ENCODE results near the gene OVOL1.

The OVOL1 gene

GRCh38 chr11:65789230-65790103 lies 2.6 kb downstream of the OVOL1 start:
- no peak overlapping the region for H3K4me3 ChIP-seq (ENCODE audit: low read length)
- no peak for DNase-seq (ENCODE audit: low read depth, low spot score)

GRCh38 chr11:65790104-65790901 lies 3.4 kb downstream of the OVOL1 start:
- H3K4me3 ChIP-seq (ENCODE audit: low read length): no peak overlapping the region
- DNase-seq (ENCODE audit: low read depth, low spot score): no peak

- no peak for DNase-seq (ENCODE audit: low read depth, low spot score)
- no peak overlapping the region for H3K4me3 ChIP-seq (ENCODE audit: low read length)
Measured at GRCh38 chr11:65790902-65791650, 4.2 kb downstream of the OVOL1 start.

- DNase-seq (ENCODE audit: low read depth, low spot score): no peak
- no peak overlapping the region for H3K4me3 ChIP-seq (ENCODE audit: low read length)
Measured at GRCh38 chr11:65791719-65792213, 4.9 kb downstream of the OVOL1 start.

- no peak overlapping the region for H3K4me3 ChIP-seq (ENCODE audit: low read length)
- no peak for DNase-seq (ENCODE audit: low read depth, low spot score)
Measured at GRCh38 chr11:65792456-65792855, 5.6 kb downstream of the OVOL1 start.

GRCh38 chr11:65793144-65793581 lies 6.3 kb downstream of the OVOL1 start:
- DNase-seq (ENCODE audit: low read depth, low spot score): no peak
- no peak overlapping the region for H3K4me3 ChIP-seq (ENCODE audit: low read length)

- no peak for DNase-seq (ENCODE audit: low read depth, low spot score)
- no peak overlapping the region for H3K4me3 ChIP-seq (ENCODE audit: low read length)
Measured at GRCh38 chr11:65793625-65794400, 7.0 kb downstream of the OVOL1 start.

- no peak overlapping the region for H3K4me3 ChIP-seq (ENCODE audit: low read length)
- DNase-seq (ENCODE audit: low read depth, low spot score): no peak
Measured at GRCh38 chr11:65794570-65795510, 8.0 kb downstream of the OVOL1 start.

GRCh38 chr11:65796726-65797601 lies 10.1 kb downstream of the OVOL1 start:
- DNase-seq (ENCODE audit: low read depth, low spot score): no peak
- no peak overlapping the region for H3K4me3 ChIP-seq (ENCODE audit: low read length)

GRCh38 chr11:65797711-65798110 lies 10.8 kb downstream of the OVOL1 start:
- H3K4me3 ChIP-seq (ENCODE audit: low read length): no peak overlapping the region
- no peak for DNase-seq (ENCODE audit: low read depth, low spot score)

- DNase-seq (ENCODE audit: low read depth, low spot score): no peak
- no peak overlapping the region for H3K4me3 ChIP-seq (ENCODE audit: low read length)
Measured at GRCh38 chr11:65798882-65799281, 12.0 kb downstream of the OVOL1 start.

- no peak overlapping the region for H3K4me3 ChIP-seq (ENCODE audit: low read length)
- DNase-seq (ENCODE audit: low read depth, low spot score): no peak
Measured at GRCh38 chr11:65801153-65801987, 14.5 kb downstream of the OVOL1 start.

GRCh38 chr11:65802841-65803240 lies 16.0 kb downstream of the OVOL1 start:
- no peak overlapping the region for H3K4me3 ChIP-seq (ENCODE audit: low read length)
- DNase-seq (ENCODE audit: low read depth, low spot score): no peak

GRCh38 chr11:65803797-65804492 lies 17.1 kb downstream of the OVOL1 start:
- DNase-seq (ENCODE audit: low read depth, low spot score): no peak
- no peak overlapping the region for H3K4me3 ChIP-seq (ENCODE audit: low read length)

GRCh38 chr11:65806979-65807378 lies 20.1 kb downstream of the OVOL1 start:
- DNase-seq (ENCODE audit: low read depth, low spot score): no peak
- no peak overlapping the region for H3K4me3 ChIP-seq (ENCODE audit: low read length)
